Cardiac fibroblast (primary cell): ENCODE measurements around the gene CCDC102A.

Experiments
- DNase-seq, 2 donors: peaks; one replicate each; pipeline versions ENCODE4 v3.0.0 to v3.0.0-alpha.2; 2010; ENCODE audit warnings: low read depth in 2 of 2
- H3K4me3 ChIP-seq, 2 donors: replicated peaks in 1 of 2; 1 replicate in 1 of 2; 2 replicates in 1 of 2; pipeline ENCODE4 v1.5.1; 2011; ENCODE audit warnings: low read depth in 2 of 2, low read length in 2 of 2, mild to moderate bottlenecking in 2 of 2, moderate library complexity in 1 of 2
- TF ChIP-seq, protein P1 (sequence below): IDR thresholded peaks from one replicate; pipeline ENCODE4 v1.5.1; 2011; ENCODE audit warnings: low read depth, mild to moderate bottlenecking, low read length, inconsistent platforms

The CCDC102A gene

DNA sequence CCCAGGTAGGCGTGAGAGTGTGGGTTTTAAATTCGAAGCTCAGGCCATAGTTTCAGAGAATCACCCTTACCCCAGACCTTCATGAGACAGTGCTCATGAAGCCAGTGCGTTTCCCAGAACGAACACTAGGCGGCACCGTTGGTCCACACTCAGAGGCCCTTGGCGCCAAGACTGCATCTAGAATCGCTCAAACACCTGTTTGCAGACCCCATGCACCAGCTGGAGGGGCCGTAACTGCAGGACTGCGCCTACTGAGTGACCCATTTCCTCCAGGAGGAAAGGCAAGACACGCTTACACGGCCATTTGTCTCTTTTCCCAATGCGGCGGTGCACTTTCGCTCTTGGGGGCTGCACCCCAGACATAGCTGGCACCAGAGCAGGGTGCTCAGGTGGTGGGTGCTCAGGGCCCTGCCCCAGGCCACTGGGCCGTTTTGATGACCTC is 40.1 kb upstream of the CCDC102A start:
- TF ChIP-seq, protein P1, sequence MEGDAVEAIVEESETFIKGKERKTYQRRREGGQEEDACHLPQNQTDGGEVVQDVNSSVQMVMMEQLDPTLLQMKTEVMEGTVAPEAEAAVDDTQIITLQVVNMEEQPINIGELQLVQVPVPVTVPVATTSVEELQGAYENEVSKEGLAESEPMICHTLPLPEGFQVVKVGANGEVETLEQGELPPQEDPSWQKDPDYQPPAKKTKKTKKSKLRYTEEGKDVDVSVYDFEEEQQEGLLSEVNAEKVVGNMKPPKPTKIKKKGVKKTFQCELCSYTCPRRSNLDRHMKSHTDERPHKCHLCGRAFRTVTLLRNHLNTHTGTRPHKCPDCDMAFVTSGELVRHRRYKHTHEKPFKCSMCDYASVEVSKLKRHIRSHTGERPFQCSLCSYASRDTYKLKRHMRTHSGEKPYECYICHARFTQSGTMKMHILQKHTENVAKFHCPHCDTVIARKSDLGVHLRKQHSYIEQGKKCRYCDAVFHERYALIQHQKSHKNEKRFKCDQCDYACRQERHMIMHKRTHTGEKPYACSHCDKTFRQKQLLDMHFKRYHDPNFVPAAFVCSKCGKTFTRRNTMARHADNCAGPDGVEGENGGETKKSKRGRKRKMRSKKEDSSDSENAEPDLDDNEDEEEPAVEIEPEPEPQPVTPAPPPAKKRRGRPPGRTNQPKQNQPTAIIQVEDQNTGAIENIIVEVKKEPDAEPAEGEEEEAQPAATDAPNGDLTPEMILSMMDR, result peak; percentile 99
- H3K4me3 ChIP-seq, result no peak overlapping the region
- peak; percentile 74 to 75 for DNase-seq

DNA sequence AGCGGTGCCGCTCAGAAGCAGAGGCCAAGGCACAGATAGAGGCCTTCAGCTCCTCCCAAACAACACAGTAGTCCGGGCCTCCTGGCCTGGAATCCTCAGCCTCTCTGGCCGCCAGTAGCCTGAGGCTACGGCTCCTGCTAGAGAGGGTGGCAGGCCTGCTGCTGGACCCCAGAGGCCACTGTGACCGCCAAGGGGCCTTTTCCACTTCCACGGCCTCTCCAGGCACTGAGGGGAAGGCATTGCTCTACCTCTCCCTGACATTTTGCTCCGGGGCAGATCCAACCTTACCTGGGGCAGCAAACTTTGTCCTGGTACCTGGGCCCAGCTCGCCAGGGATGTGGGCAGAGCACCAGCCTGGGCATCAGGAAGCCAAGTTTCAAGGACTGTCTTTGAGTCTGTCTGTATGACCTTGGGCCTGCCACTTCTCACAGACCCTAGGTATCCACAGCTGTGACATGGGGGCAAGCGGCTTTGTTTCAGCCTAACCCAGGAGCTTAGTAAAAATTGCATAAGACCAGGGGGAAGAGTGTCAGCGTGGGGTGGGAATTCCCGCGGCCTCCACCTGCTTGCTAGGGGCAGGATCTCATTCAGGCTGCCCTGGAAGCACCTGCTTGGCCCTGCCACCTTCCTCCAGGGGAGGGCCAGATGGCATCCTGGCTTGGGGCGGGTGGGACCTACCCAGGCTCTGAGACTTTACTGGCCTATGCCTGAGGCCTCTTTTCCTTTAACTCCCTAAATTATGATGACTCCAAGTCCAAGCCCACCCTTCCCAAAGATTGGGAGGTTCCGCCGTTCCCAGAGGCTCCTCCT is 39.3 kb upstream of the CCDC102A start:
- DNase-seq, result no peak
- H3K4me3 ChIP-seq, result no peak overlapping the region

DNA sequence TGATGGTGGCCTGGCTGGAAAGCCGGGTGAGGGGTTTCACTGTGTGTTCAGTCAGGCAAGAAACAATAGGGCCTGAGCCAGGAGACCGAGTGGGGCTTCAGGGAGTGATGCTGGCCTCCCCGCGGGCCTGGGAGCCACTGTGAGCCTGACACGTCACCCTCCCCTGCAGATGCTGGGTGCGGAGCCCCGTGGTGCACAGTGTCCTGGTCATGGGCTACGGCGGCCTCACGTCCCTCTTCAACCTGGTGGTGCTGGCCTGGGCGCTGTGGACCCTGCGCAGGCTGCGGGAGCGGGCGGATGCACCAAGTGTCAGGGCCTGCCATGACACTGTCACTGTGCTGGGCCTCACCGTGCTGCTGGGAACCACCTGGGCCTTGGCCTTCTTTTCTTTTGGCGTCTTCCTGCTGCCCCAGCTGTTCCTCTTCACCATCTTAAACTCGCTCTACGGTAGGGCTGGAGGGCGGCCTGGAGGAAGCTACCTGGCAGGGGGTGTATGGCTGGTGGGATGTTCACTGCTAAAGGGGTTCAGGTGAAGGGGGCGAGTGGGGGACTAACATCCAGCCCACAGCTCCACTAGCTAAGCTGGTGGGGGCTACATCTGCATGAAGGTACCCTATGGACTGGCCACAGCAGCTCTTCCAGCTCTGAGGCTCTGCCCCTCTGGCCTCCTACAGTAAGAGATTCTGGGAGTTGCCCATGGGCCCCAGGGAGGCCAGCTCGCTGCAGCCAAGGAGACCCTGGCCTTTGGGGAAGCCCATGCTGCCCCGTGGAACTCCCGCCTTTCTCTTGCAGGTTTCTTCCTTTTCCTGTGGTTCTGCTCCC is 38.5 kb upstream of the CCDC102A start:
- TF ChIP-seq, protein P1, result no peak
- DNase-seq, result no peak
- no peak overlapping the region for H3K4me3 ChIP-seq

More for the DNA sequence above, 39.3 kb upstream of the CCDC102A start:
- TF ChIP-seq, protein P1, result no peak

DNA sequence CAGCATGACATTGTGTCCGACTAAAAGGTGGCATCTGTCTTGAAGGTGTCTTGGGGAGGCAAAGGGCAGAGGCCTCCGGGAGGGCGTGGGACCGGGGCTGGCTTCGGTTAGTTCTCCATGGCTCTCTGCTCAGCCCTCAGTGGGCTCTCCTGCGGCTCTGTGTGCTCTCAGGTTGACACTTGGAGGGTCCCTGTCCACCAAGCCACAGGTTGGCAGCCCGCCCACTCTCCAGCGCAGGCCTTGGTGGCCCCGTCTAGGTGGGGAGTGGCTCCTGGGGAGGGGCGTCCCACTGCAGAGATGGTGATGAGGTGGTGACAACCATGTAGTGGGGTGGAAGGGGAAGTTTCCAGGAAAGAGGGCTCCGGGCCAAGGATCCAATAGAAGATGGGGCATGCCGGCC is 37.7 kb upstream of the CCDC102A start:
- DNase-seq, result no peak
- TF ChIP-seq, protein P1, result no peak
- H3K4me3 ChIP-seq, result no peak overlapping the region

DNA sequence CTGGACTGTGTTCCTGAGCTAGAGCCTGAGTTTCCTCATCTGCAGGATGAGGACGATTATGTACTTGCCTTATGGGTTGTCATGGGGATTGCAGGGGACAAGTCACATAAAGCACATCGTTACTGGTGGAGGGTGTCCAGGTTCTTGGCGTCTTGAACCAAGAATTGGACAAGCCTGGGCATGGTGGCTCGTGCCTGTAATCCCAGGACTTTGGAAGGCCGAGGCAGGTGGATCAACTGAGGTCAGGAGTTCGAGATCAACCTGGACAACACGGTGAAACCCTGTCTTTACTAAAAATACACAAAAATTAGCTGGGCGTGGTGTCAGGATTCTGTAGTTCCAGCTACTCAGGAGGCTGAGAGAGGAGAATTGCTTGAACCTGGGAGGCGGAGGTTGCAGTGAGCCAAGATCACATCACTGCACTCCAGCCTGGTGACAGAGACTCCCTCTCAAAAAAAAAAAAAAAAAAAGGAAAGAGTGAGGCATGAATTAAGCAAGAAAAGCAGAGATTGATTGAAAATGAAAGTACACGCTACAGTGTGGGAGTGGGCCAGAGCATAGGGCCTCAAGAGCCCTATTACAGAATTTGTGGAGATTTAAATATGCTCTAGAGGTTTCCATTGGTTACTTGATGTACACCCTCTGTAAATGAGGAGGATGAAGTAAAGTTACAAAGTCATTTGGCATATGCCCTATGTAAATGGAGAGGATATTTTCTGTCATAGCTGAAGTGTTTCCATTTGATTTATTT is 36.8 kb upstream of the CCDC102A start:
- no peak overlapping the region for H3K4me3 ChIP-seq
- TF ChIP-seq, protein P1, result no peak
- no peak for DNase-seq

DNA sequence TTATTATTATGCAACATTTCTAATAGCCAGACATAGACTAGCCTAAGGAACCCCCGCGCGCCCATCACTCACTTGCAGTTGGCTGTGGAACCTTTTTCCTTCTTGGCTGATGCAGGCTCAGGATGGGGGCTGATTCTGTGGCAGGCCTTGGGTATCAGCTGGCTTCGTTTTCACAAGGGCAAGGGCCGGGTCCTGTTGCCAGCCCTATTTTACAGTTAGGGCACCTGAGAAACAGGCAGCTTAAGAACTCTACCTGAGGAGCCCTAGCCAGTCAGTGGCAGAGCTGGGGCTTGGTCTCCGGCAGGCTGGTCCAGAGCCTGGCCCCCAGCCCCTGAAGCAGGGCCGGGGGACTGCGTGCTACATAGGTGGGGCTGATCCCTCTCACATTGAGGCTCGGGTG is 34.7 kb upstream of the CCDC102A start:
- no peak overlapping the region for H3K4me3 ChIP-seq
- TF ChIP-seq, protein P1, result no peak
- no peak for DNase-seq
